ENCODE data around the gene USB1.

USB1 gene

DNA sequence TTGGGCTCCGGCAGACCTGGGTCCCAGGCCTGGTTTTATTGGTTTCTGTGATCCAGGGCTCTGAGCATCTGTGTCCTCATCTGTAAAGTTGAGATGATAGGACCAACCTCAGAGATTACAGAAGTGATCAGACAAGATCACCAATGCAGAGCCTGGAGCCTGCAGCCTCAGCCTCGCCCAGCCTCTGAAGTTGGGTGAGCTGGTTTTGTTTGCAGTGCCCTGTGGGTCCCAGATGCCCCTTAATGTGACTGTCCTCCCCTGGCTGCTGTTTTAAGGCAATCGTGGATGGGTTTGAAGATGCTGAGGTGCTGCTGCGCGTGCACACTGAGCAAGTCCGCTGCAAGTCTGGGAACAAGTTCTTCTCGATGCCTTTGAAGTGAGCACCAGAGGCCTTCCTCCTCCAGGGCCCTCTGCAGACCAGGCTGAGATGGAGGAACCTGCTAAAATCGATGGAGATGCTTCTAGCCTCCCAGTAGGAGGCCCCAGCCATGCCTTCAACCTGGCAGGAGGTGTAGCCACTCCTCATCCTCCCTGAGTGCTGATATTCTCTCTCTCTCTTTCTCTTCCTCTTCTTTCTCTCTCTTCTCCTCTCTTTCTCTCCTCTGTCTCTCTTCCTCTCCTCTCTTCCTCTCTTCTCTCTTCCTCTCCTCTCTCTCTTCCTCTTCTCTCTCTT is 18.8 kb downstream of the USB1 start:
- DNase-seq (ENCODE audit: low spot score) = peak; percentile 33

DNA sequence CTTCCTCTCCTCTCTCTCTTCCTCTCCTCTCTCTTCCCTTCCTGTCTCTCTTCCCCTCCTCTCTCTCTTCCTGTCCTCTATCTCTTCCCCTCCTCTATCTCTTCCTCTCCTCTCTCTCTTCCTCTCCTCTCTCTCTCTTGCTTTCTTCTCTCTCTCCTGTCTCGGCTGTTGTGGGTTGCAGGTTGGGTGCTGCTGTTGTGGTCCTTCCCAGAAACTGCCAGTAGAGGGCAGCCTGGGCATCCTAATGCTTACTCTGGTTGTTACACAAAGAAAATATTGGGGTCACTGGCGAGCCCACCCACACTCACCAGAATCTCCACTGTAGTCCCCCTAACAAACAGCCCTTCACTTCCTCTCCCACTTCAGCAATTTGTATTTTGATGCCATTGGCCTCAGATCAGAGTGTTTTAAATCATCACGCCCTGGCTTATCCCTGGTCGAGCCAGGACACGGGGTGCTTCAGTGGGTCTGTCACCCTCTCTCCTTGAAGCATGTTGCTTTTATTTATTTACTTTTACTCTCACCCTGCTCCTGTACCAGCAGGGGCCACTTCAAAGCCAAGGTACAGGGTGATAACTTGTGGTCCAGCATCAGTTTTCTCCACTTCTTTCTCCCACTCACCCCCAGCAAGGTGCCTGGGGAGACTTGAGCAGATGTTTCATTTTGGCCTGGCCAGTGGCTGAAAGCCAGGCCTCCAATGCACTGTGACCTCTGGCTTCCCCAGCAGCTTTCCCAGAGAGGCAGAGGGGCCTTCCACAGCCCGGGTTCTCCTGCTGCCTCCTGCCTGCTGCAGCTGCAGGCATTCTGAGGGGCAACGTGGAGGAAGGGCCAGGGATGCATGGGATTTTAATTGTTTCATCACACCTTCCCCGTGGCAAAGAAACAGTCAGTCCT is 19.7 kb downstream of the USB1 start:
- peak; percentile 73 for DNase-seq (ENCODE audit: low spot score)

DNA sequence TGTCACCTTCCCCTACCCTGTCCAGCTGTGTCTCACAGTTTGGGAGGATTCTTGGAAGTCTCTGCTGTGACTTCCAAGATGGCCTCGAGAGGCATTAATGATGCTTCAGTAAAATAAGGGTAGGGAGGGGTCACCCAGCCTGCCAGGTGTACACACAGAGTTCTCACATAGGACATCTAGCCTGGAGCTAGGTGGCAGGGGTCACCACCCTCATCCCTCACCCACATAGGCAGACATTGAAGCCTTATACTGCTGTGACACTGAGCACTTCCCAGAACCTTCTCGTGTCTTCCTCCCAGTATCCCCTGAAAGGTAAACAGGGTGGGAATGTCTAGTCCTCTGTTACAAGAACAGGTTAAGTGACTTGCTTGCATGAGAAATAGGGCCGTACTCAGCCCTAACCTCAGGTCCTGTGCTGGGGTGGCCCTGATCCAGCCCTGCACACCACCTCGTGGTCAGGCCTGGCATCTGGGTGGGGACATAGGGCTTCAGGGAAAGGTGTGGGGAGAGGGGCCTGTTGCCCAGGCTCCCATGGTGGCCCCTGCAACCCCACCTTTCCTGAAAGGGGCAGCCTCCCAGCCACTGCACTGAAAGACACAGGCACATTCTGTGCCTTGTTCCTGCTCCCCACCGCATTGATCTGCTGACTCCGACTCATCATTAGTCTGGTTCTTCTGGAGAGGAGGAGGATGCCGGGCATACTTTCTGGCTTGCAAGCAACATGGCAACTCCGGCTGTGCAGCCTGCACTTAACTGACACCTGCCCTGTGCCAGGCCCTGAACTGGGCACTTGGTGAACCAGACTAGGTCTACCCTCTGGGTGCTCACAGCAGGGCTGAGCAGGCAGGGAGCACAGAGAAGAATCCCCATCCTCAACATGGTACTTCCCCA is 20.7 kb downstream of the USB1 start:
- DNase-seq (ENCODE audit: low spot score) = peak; percentile 55

DNA sequence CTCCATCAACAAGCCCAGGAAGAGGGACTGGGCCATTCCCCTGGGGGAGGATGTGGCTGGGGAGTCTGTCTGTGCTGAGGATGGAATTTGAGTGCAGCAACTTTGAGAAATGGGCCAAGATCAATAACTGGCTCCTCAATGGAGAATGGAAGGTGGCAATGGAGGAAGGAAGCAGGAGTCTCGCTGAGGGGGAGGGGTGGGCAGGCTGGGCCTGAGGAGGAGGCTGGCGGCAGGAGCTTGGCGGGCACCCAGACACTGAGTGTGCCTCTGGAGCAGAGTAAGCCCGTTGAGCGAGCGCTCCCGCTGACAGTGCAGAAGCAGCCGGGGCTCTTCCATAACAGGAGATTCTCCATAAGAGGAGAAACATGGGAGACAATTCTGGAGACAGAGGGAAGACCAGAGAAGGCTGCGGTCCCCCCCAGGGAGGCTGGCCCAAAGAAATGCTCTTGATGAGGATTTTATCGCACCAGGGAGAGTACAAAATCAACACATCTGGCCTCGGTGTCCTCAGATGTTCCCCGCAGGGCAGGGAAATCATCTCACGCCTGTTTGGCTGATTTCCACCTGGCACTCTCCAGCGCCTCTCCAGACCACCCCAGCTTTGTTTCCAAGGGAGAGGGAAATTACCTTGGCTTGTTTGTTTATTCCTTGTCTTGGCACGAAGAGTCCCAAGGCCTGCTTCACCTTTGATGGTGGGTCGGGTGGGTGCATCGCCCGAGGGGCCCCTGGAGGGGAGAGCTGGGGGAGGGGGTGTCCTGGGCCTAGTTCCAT is 21.6 kb downstream of the USB1 start:
- peak; percentile 66 for DNase-seq (ENCODE audit: low spot score)

DNA sequence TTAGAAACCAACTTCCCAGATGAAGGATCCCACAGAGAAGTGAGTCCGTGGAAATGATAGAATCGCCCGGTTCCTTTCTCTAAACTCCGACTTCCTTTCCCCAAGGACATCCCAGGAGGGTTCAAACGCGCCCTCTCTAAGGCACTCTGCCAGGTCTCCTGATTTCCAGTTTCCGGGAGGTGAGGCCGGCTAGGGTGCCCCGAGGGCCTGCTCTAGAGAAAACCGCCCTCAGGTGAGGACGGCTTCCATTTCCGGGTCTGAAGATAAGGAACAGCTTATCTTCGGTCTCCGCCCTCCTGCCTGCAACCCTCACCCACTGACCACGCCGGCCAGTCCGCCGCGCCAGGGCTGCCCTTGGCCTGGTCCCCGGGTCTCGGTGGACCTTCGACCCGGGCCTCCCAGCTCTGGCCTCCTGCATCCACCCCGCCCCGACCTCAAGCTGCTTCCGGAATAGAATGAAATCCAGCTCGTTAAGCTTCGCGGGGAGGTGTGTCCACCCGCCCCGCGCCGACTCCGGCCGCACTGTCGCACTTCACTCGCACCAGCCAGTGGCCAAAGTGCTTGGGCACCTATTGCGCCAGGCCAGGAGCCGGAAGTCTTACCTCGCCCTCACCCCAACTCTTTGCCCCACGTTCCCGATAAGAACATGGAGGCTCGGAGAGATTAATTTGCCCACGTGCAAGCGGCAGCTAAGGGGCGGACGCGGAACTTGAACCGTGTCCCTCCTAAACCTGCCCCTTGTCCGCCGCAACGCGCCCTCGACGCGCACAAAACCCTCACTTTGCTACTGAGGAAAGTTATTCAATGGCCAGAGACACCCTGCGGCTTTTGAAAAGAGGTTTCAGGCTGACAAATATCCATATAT is 23.5 kb downstream of the USB1 start:
- DNase-seq (ENCODE audit: low spot score) = peak; percentile 65

DNA sequence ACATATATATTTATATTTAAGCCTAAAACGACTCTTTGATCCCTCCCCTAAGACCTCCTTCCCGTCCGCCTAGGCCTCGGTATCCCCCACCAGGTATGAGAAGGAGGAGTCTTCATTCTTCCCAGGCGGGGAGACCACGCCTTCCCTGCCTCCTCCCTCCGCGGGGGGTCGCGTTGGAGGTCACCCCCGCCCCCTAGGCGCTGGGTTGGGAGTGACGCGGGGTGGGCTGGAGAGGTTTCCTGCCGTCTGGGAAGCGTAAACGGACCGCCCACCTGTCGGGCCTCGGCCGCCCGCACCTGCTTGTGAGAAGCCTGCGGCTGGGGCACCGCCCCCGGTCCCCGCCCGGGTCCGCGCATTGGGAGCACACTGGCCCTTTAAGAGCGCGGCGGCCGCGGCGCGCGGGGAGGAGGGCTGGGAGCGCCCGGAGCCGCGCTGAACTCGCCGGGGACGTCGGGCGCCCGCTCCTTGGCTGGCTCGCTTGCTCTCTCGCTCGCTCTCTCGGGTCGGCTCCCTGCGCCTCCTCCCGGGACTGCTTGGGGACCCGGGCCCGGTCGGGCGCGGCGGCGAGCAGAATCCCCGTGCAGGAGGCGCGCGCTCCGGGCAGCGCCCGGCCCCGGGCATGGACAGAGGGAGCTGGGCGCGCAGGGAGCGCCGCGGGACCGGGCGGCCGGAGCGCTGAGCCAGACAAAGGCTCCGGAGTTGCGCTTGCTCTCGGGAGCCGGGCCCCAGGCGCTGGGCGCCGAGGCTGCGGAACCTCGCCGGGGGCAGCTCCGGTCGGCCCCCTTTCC is 24.3 kb downstream of the USB1 start, which contains the start of gene MMP15:
Gene MMP15, plus strand, starts transcription at position 404 of the 788 bp plus-strand sequence. CDS start 597 bp downstream, outside the sequence.
- peak; percentile 73 for DNase-seq (ENCODE audit: low spot score)

DNA sequence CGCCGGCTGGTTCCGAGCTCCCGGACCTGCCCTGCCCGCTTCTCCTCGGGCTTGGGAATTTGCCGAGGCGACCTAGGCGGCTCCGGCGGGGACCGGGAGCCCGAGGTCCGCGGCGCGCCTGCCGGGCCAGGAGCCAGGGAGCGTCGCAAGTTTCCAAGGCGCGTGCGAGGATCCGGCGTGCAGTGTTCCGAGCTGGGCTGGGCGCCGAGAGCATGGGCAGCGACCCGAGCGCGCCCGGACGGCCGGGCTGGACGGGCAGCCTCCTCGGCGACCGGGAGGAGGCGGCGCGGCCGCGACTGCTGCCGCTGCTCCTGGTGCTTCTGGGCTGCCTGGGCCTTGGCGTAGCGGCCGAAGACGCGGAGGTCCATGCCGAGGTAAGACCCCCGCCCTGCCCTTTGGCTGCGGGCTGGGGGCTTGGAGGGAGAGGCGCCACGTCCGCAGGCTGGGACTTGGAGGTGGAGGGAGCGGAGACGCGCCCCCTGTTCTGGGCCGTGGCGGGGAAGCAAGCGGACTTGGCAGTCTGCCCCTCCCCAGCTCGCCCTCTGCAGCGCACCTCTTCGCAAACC is 25.0 kb downstream of the USB1 start:
- peak; percentile 71 for DNase-seq (ENCODE audit: low spot score)

DNA sequence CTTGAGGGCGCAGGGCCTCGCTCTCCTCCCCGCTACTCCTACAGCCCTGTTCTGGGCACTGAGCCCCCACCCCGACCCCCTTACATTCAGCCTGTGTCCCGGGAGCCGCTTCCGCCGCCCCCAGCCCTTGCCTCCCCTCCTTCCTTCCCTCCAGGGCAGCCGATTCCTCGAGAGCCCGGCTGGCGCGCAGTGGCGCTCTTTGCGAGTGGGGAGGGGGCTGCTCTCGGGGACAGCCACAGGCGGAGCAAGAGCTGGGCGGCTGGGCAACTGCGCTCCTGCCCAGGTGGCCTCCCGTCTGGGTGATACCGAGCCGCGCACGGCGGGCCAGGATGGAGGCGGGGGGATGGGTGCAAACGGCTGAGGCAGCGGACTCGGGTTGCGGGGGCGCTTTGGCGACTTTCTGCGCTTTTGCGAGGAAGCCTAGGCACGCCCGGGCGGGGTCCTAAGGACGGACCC is 25.5 kb downstream of the USB1 start:
- DNase-seq (ENCODE audit: low spot score) = no peak

DNA sequence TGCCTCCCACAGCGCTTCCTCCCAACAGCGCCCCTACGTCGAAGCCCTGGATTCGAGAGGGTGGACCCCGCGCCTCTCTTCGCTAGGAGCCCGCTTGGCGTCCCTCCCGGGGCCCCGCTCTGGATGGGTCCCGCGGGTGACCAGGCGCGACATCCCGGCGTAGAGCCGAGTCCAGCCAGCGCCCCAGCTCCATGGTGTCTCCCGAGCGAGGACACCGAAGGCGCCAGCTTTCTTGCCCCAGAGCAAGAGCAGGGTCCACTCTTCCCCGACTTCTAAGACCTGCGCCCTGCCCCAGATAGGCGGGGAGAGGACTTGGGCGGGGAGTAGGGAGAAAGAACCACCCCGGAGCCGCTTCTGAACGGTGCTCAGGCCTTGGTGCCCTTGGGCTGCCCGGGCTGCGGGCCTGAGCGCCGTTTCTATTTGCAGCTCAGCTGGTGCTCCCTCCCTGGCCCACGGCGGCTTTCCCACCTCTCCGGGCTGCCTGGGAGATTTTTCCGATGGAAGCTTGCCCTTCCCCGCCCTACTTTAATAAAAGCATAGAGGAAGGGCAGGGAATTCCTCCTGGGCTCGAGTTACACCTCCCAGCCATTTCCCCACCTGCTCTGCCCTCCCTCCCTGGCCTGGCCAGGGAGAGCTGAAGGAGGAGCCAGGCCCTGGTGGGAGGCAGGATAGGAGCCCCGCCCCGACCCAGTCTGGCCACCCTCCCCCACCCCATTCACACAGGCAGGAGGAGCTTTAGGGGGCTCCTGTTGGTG is 26.1 kb downstream of the USB1 start:
- DNase-seq (ENCODE audit: low spot score) = peak; percentile 65

DNA sequence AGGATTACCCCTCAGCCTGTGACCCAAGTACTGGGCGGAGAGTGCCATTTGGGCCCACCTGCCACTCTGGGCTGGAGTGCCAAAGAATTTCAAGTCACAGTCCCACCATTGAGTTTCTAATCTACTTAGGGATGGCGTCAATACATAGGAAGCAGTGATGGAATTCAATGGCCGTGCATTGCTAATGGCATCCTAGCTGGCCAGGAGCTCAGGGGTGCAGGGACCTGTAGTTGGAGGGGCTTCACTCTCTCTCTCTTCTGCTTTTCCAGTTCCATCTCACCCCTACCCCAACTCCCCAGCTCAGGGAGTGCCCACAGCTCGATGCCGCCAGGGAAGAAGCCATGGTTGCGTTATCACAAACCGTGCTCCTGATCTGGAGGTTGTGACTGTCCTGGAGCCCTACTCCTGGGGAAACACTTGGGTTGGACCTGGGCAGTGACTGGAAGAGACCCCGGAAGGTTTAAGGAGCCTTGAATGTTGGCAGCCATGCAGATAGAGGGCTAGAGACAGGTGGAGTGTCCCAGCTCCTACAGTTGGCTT is 26.8 kb downstream of the USB1 start:
- peak; percentile 61 for DNase-seq (ENCODE audit: low spot score)

DNA sequence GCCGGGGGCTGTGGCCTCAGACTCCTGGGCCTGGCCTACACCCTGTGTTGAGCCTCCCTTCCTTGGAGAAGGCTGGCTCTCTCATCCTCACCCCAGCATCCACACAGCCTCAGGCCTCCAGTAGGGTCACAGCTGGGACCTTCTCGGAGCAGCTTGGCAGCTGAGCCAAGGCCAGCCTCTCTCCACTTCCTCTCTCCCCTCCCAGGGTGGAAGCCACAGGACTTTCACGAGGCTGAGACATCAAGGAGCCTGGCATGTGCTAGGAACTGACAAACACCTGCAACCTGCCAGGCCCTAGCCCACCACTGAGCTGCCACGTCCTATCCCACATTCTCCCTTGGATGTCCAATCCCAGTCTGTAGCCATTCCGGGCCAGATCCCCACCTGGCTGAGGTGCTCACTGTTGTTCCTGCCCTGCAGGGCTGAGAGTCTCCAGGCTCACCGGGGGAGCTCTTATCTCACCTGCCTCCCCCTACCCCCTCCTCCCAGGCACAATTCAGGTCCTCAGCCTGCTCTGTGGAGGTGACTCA is 27.4 kb downstream of the USB1 start:
- peak; percentile 56 for DNase-seq (ENCODE audit: low spot score)

DNA sequence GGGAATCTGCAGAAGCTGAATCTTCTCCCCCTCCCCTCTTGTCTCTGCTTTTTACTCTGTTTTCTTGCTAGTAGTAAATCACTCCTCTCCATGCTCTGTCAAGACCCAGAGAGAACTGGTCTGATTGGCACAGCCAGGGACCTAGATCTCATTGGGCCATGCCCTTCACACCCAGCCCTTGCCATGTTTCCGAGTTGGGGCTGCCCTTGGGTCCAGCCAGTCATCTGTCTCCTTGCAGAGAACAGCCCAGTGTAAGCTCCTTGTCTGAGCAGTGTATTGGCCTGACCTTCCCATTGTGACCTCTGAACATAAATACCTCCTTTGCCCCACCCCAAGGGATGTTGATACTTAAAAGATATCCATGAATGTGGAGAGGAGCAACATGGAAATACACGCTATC is 28.2 kb downstream of the USB1 start:
- DNase-seq (ENCODE audit: low spot score) = no peak

DNA sequence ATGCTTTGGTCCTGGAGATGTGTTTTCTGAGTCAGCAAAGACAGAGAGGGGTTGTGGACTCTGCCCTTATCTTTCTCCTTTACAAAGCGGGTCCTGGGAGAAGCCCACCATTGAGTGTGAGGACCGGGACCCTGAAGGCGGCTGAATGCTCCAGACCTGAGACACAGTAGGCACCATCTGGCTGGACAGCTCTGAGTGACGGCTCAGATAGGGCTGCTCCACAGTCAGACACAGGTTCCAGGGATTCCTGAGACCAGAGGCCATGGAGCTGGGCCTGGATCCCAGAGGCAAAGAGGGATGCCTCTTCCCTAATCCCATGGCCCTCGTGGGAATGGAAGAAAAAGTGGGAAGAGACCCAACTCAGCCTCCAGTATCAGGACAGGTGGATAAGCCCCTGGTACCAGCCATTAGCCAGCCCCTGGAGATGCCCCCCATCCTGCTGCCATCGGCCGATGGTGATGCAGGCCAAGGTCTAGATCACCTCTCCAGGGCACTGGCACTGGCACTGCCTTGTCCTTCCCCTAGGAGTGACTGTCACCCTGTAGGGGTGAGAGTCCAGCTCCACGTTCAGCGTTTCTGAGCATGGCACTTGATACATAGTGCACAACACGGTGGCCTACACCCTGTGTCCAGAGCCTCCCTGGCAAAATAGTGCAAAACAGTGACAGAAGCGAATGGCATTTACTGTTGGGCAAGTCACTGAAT is 29.1 kb downstream of the USB1 start:
- DNase-seq (ENCODE audit: low spot score) = no peak

DNA sequence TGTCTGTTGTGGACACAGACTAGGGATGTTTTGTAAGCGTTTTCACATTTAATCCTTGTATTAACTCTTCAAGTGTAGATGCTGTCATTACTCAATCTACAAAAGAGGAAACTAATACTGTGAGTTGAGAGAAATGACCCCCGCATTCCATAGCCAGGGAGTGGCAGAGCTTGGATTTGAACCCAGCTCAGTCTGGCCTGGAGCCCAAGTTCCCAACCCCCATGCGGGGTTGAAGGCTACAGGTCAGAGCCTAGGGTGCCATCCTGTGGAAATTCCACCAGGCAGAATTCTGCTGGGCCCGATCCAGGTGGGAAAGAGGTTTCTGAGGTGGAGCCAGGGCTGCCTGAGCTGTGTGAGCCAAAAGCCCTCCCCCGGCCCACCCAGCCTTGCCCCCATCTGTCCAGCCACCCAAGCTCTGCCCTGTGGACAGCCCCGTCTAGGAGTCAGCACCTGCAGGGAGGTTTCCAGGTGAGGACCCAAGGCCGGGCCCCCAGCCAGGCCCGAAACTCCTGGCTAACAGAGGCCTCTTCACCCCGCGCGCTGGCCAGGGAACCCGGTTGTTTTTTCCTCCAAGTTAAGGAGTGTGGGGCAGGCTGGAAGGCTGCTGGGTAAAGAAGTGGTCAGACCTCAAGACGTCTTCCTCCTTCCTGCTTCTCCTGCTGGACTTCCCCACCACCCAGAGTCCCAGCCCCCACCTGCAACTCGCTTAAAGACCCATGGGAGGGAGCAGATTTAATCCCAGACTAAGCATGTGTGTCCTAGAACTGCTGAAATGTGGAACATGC is 30.0 kb downstream of the USB1 start:
- no peak for DNase-seq (ENCODE audit: low spot score)

DNA sequence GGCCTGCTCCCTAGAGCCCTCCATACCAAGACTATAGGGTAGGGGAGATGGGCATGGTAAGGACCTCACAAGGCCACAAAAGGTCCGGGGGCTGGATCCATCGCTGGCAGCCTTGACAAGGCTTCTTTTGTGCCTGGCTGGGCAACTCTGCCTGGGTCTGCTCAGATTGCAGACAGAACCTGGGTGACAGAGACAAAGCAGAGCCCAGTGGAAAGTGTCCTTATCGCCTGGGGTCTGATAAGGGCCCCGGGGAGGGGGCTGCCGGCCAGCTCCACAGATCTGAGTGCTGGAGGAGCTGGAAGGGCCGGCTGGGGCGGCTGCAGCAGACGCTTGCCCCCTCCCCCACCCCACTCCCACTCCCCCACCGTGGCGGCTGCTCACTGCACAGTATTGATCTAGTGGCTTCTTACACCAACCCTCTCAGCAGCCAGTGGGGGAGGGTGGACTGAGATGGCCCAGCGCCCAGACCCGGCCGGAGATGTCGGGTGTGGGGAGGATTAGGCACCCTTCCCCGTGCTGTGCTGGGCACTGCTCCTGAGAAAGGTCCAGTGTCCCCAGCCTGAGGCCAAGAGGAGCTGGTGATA is 31.6 kb downstream of the USB1 start:
- no peak for DNase-seq (ENCODE audit: low spot score)

DNA sequence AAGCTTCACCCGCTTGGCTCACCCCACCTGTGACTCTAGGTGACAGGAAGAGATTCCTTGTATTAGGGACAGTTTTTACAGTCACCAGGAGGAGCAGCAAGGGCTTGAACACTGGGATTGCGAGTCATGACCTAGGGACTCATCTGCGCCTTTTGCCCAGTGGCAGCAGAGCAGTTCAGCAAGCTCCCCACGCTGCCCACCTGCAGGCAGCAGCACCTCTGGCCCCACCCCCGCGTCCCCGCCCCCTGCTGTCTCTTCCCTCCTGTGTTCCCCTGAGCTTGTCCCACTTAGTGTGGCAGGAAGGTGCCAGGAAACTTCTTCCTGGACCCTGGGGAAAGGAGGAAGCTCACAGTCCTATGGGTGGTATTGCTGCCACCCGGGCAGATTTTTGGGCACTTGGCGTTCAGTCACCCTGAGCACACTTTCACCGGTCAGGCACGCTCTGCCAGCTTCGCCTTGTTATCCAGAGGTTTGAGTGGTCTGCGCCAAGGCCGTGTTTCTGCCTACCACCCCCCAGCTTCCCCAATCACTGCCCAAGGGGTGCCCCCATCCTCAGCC is 33.0 kb downstream of the USB1 start:
- no peak for DNase-seq (ENCODE audit: low spot score)

All from left forelimb (tissue), 1 donor.